Heart right ventricle (tissue), 16 donors: ENCODE data around the gene MZT2A. TPM values are rescaled to one million over a fixed set of nuclear protein-coding genes. Genes with fewer than 3 reads are reported as not detected.
"Not testable (repeated sequence)": the region's sequence is repeated elsewhere in the genome, so short reads cannot be mapped to it uniquely, and the experiment has no call there.

Experiments used
- ATAC-seq, 8 donors: fragments of 200-7000 bp; cut with Tn5 transposase; one replicate each; pipeline ENCODE4 v1.9.1; 2020; ENCODE audit warnings: mild to moderate bottlenecking in 8 of 8, moderate library complexity in 8 of 8, moderate number of reproducible peaks in 1 of 8
- DNase-seq, 2 donors: peaks; one replicate each; pipeline ENCODE4 v3.0.0-alpha.2; 2020
- H3K27ac ChIP-seq, 10 donors: fragments of 200-600 bp; sonication (generic) in 2 of 10; one replicate each; pipeline versions ENCODE4 v1.5.0 to v1.8.0; 2020 to 2022; ENCODE audit warnings: mild to moderate bottlenecking in 3 of 10
- H3K27me3 ChIP-seq, 7 donors: fragments of 200-600 bp; one replicate each; pipeline ENCODE4 v1.8.0; 2021 to 2022; ENCODE audit warnings: mild to moderate bottlenecking in 2 of 7
- H3K36me3 ChIP-seq, 9 donors: fragments of 200-600 bp; sonication (generic) in 1 of 9; one replicate each; pipeline versions ENCODE4 v1.5.0 to v1.8.0; 2020 to 2022; ENCODE audit warnings: mild to moderate bottlenecking in 2 of 9
- H3K4me1 ChIP-seq, 9 donors: fragments of 200-600 bp; sonication (generic) in 1 of 9; one replicate each; pipeline versions ENCODE4 v1.5.0 to v1.8.0; 2020 to 2022; ENCODE audit warnings: mild to moderate bottlenecking in 4 of 9
- H3K4me3 ChIP-seq, 10 donors: fragments of 200-600 bp; sonication (generic) in 2 of 10; one replicate each; pipeline versions ENCODE4 v1.5.0 to v1.8.0; 2020 to 2022; ENCODE audit warnings: mild to moderate bottlenecking in 7 of 10, moderate library complexity in 2 of 10
- H3K9me3 ChIP-seq, 11 donors: fragments of 200-600 bp in 10 of 11; sonication (generic) in 2 of 11; one replicate each; pipeline versions ENCODE4 v1.5.0 to v1.8.0; 2013 to 2022; ENCODE audit warnings: mild to moderate bottlenecking in 2 of 11, control low read depth in 1 of 11, moderate library complexity in 1 of 11
- CTCF ChIP-seq, 9 donors: fragments of 200-600 bp; sonication (generic) in 2 of 9; IDR thresholded peaks; one replicate each; pipeline versions ENCODE4 v1.5.0 to v1.8.0; 2021 to 2022; ENCODE audit warnings: antibody characterized with exemption in 9 of 9, mild to moderate bottlenecking in 5 of 9, moderate library complexity in 1 of 9
- WGBS, 2 donors: extraction: QIAGEN DNeasy Blood & Tissue Kit; methylation state at CpG; one replicate each; pipeline ENCODE4 v1.1.7; 2013; ENCODE audit warnings: inconsistent platforms in 1 of 2; 5-methylcytosine and 5-hydroxymethylcytosine counted together
- intact Hi-C, 10 donors: fragments of 100-400 bp; cut with DNase I; formaldehyde crosslinking; loops; one replicate each; pipeline versions ENCODE4 v1.11.1 to v1.14.2; 2022
- polyA plus RNA-seq, 2 donors: library from polyadenylated mRNA; stranded (reverse); fragments of 200-250 nt; gene quantifications; one replicate each; pipeline ENCODE4 v1.2.3, GENCODE V29; 2013
- total RNA-seq, 10 donors: library from RNA; stranded (reverse); fragmentation: NEBNext Ultra II Directional in 3 of 10; extraction: Animal tissue kit (Norgen Biotek cat#: 25700) in 3 of 10; gene quantifications; one replicate each; pipeline versions ENCODE4 v1.2.1 to v1.2.4, GENCODE V29; 2021 to 2023
- donor health status: Arrhythmogenic right ventricular cardiomyopathy.
- donor health status: ischemic (EF 13 %, LVEDD 7.1; RV severe dilation, severe dysfunction).
- donor health status: healthy with polysubstance abuse.
- donor health status: DM: no; HTN: yes; CAD: no.
- donor health status: DM: no; HTN: no; CAD: no.
- donor health status: ischemic (EF 25% LVEDD 6.9; RV normal size, moderate dysfunction).
- donor health status: ischemic (EF 25% LVEDD 5.7; RV mildly dilated, moderate dysfunction).
- donor health status: healthy.
- donor health status: DM: yes; HTN: yes; CAD: no.
- donor health status: Ischemic cardiomyopathy.
- donor health status: ischemic (EF 35%, LVEDD 5.7; RV mildly dilated, moderate dysfunction).
- donor health status: nonischemic (EF 11% LVEDD 7.7; RV severe dilation, severe dysfunction).
- donor health status: DM: yes; HTN: yes; CAD: no.
- donor health status: PGD.
- donor health status: ischemic (EF 29% LVEDD 5.4; RV normal size, mild dysfunction).
- donor health status: nonischemic (EF 23%, LVEDD 6.1; RV moderate dilation, normal function).

MZT2A gene
- total and polyA plus RNA-seq, 12 donors: 114 to 674 (median 221) TPM

- Histone ChIP-seq H3K27ac (peak overlapping the region in 7 of 10 donors; percentile 34 to 68 (median 63)), H3K4me1 (peaks cover 0 to 28% (median 21%) of the 10 kb centered on the region in 9 donors), H3K36me3 (peaks cover 0 to under 1% (median 0%) of the 10 kb centered on the region in 9 donors), H3K9me3 (no peaks in the 10 kb centered on the region), H3K27me3 (no peaks in the 10 kb centered on the region), H3K4me3 (no peak overlapping the region)
- TF ChIP-seq CTCF (IDR thresholded peaks at IDR 0.05): no peak
- 41 to 63% methylated on average over 14 of the region's 14 CpGs for WGBS, 2 donors
- DNase-seq (peak; percentile 57 to 70), ATAC-seq (peak in 4 of 8 donors; percentile 16 to 39 (median 19))
- intact Hi-C loops: loop anchor here in 1 of 10 donors (10.0 kb wide), 1 partner anchor 1304 kb away; the partner anchor contains the start of genes MZT2B and SMPD4
Observed at GRCh38 chr2:131488306-131489205, 3.6 kb downstream of the MZT2A start.

GRCh38 chr2:131486201-131486902 lies 5.8 kb downstream of the MZT2A start:
- ATAC-seq, H3K27ac ChIP-seq, H3K4me3 ChIP-seq, DNase-seq, H3K9me3 ChIP-seq, H3K27me3 ChIP-seq: not testable (repeated sequence)
- H3K36me3 ChIP-seq: peaks cover 0 to 12% (median 0%) of the 10 kb centered on the region in 9 donors
- H3K4me1 ChIP-seq: peaks cover 0 to 25% (median 13%) of the 10 kb centered on the region in 9 donors
- intact Hi-C loops: loop anchor here in 1 of 10 donors (10.0 kb wide), 1 partner anchor 1302 kb away; the partner anchor contains the start of genes MZT2B and SMPD4
- WGBS, 2 donors: 92 to 93% methylated on average over 14 of the region's 14 CpGs

- 70 to 73% methylated on average over 11 of the region's 11 CpGs for WGBS, 2 donors
- H3K27ac ChIP-seq, H3K9me3 ChIP-seq, H3K27me3 ChIP-seq, DNase-seq, H3K4me3 ChIP-seq: not testable (repeated sequence)
- ATAC-seq: peak in 1 of 8 donors; percentile 36
- Histone ChIP-seq H3K36me3 (peaks cover 0 to 12% (median 0%) of the 10 kb centered on the region in 9 donors), H3K4me1 (peaks cover 0 to 15% (median 4%) of the 10 kb centered on the region in 9 donors)
- intact Hi-C loops: loop anchor here in 1 of 10 donors (10.0 kb wide), 1 partner anchor 1300 kb away; the partner anchor contains the start of genes MZT2B and SMPD4
Observed at GRCh38 chr2:131484906-131485460, 7.2 kb downstream of the MZT2A start.

- not testable (repeated sequence) for DNase-seq, H3K27ac ChIP-seq, ATAC-seq, H3K4me3 ChIP-seq, H3K9me3 ChIP-seq, H3K27me3 ChIP-seq
- intact Hi-C loops: loop anchor here in 1 of 10 donors (10.0 kb wide), 1 partner anchor 1299 kb away; the partner anchor contains the start of genes MZT2B and SMPD4
- Histone ChIP-seq H3K4me1 (peaks cover 0 to 18% (median 4%) of the 10 kb centered on the region in 9 donors), H3K36me3 (peaks cover 0 to 12% (median 0%) of the 10 kb centered on the region in 9 donors)
- WGBS, 2 donors: 88 to 89% methylated on average over 21 to 23 of the region's 24 CpGs
Observed at GRCh38 chr2:131483981-131484820, 8.0 kb downstream of the MZT2A start.

GRCh38 chr2:131482506-131483155 lies 9.6 kb downstream of the MZT2A start:
- H3K4me3 ChIP-seq, ATAC-seq, H3K9me3 ChIP-seq, H3K27me3 ChIP-seq, DNase-seq, H3K27ac ChIP-seq, H3K4me1 ChIP-seq: not testable (repeated sequence)
- 95 to 97% methylated on average over 19 of the region's 19 CpGs for WGBS, 2 donors
- peaks cover 0 to 12% (median 0%) of the 10 kb centered on the region in 9 donors for H3K36me3 ChIP-seq
- intact Hi-C loops: loop anchor here in 1 of 10 donors (10.0 kb wide), 1 partner anchor 1298 kb away; the partner anchor contains the start of genes MZT2B and SMPD4

- Histone ChIP-seq H3K36me3 (peaks cover 0 to 12% (median 0%) of the 10 kb centered on the region in 9 donors), H3K4me3 (peak overlapping the region in 1 of 10 donors; percentile 5)
- not testable (repeated sequence) for H3K4me1 ChIP-seq, ATAC-seq, H3K9me3 ChIP-seq, H3K27ac ChIP-seq, DNase-seq, H3K27me3 ChIP-seq
- intact Hi-C loops: loop anchor here in 1 of 10 donors (10.0 kb wide), 1 partner anchor 1296 kb away; the partner anchor contains the start of genes MZT2B and SMPD4
- 98% methylated on average over 16 to 17 of the region's 20 CpGs for WGBS, 2 donors
Observed at GRCh38 chr2:131480351-131480750, 11.8 kb downstream of the MZT2A start.

- intact Hi-C loops, H3K9me3 ChIP-seq, H3K27me3 ChIP-seq, H3K4me1 ChIP-seq, DNase-seq: not testable (repeated sequence)
- Histone ChIP-seq H3K4me3 (peak overlapping the region in 2 of 10 donors; percentile 2 to 21), H3K27ac (peak overlapping the region in 9 of 10 donors; percentile 10 to 77 (median 43)), H3K36me3 (peaks cover 0 to 12% (median 0%) of the 10 kb centered on the region in 9 donors)
- WGBS, 2 donors: 50 to 76% methylated on average over 9 of the region's 9 CpGs
- peak in 7 of 8 donors; percentile 30 to 84 (median 68) for ATAC-seq
Observed at GRCh38 chr2:131478850-131479461, 13.2 kb downstream of the MZT2A start.
